Endothelial cell of umbilical vein (primary cell): ENCODE results near the gene CTTNBP2.

Experiments used
- CTCF ChIP-seq, 2 donors: IDR thresholded peaks; 1 replicate in 1 of 2; 2 replicates in 1 of 2; pipeline ENCODE4 v1.5.1; 2011; ENCODE audit warnings: low read length in 2 of 2, mild to moderate bottlenecking in 2 of 2, moderate library complexity in 2 of 2, control low read depth in 1 of 2, inconsistent platforms in 1 of 2, low read depth in 1 of 2; ENCODE audit not compliant: insufficient read depth in 1 of 2; ENCODE audit errors: extremely low read depth in 1 of 2
- EZH2 ChIP-seq: IDR thresholded peaks from 2 replicates; pipeline ENCODE4 v1.6.1; 2012; ENCODE audit warnings: borderline replicate concordance, low read depth, mild to moderate bottlenecking, moderate library complexity, low read length, inconsistent platforms; ENCODE audit not compliant: severe bottlenecking
- JUN ChIP-seq: IDR thresholded peaks from 2 replicates; pipeline ENCODE4 v1.6.1; 2011; ENCODE audit warnings: borderline replicate concordance, low read depth; ENCODE audit not compliant: insufficient read length, insufficient read depth

- no peak for TF ChIP-seq CTCF (IDR thresholded peaks at IDR 0.05; ENCODE audit: extremely low read depth in 1 of 2, insufficient read depth in 1 of 2, low read depth in 1 of 2, low read length in 2 of 2)
- no peak for TF ChIP-seq EZH2
- TF ChIP-seq JUN: no peak
Observed at GRCh38 chr7:117683430-117684175, 189.6 kb downstream of the CTTNBP2 start.
